HG03342 (cell line): Measurements from ENCODE around the gene GPRC5C.
A peak's percentile ranks its signal among the peaks of the same experiment; 100 is the strongest.
"Not testable (repeated sequence)": the region's sequence is repeated elsewhere in the genome, so short reads cannot be mapped to it uniquely, and the experiment has no call there.

ENCODE experiments used
- ATAC-seq: cut with Tn5 transposase; IDR thresholded peaks from one replicate; pipeline ENCODE4 v1.9.1; 2021; ENCODE audit warnings: mild to moderate bottlenecking, moderate library complexity; ENCODE audit not compliant: unreplicated experiment

Gene GPRC5C

GRCh38 chr17:74404789-74405188, 27.1 kb upstream of the GPRC5C start:
- ATAC-seq = no peak

- not testable (repeated sequence) for ATAC-seq
Measured at GRCh38 chr17:74405311-74405710, 26.6 kb upstream of the GPRC5C start.

- ATAC-seq = no peak
Measured at GRCh38 chr17:74407384-74407783, 24.5 kb upstream of the GPRC5C start.

GRCh38 chr17:74408262-74408661, 23.6 kb upstream of the GPRC5C start:
- ATAC-seq = no peak

- no peak for ATAC-seq
Measured at GRCh38 chr17:74408815-74409214, 23.1 kb upstream of the GPRC5C start.

- ATAC-seq = no peak
Measured at GRCh38 chr17:74410001-74410443, 21.9 kb upstream of the GPRC5C start.

- ATAC-seq = no peak
Measured at GRCh38 chr17:74412581-74412980, 19.3 kb upstream of the GPRC5C start.

GRCh38 chr17:74413491-74413890, 18.4 kb upstream of the GPRC5C start:
- ATAC-seq = no peak

- no peak for ATAC-seq
Measured at GRCh38 chr17:74414510-74414909, 17.4 kb upstream of the GPRC5C start.

GRCh38 chr17:74415608-74416396, 16.1 kb upstream of the GPRC5C start:
- ATAC-seq = no peak

GRCh38 chr17:74417178-74418045, 14.5 kb upstream of the GPRC5C start:
- peak; percentile 86 for ATAC-seq

- no peak for ATAC-seq
Measured at GRCh38 chr17:74419928-74420411, 11.9 kb upstream of the GPRC5C start.

GRCh38 chr17:74424117-74424516, 7.8 kb upstream of the GPRC5C start:
- no peak for ATAC-seq

- ATAC-seq = no peak
Measured at GRCh38 chr17:74424657-74425056, 7.2 kb upstream of the GPRC5C start.

- no peak for ATAC-seq
Measured at GRCh38 chr17:74426551-74427047, 5.3 kb upstream of the GPRC5C start.

GRCh38 chr17:74427048-74427762, 4.7 kb upstream of the GPRC5C start:
- ATAC-seq = no peak

GRCh38 chr17:74427763-74428153, 4.1 kb upstream of the GPRC5C start:
- ATAC-seq = no peak

- peak; percentile 28 for ATAC-seq
Measured at GRCh38 chr17:74429604-74430384, 2.1 kb upstream of the GPRC5C start.

- ATAC-seq = no peak
Measured at GRCh38 chr17:74430385-74430705, 1.5 kb upstream of the GPRC5C start.
